Measurements from ENCODE around the gene PHC1.

GRCh38 chr12:8917031-8917430, 2.7 kb downstream of the PHC1 start:
- TF ChIP-seq CTCF (IDR thresholded peaks at IDR 0.05) (no peak), ZFX (IDR thresholded peaks at IDR 0.05; ENCODE audit: borderline replicate concordance) (no peak)

All from 22Rv1 (cell line).